Measurements from ENCODE around the gene ABCC4.
A peak's percentile ranks its signal among the peaks of the same experiment; 100 is the strongest.

Gene ABCC4

DNA sequence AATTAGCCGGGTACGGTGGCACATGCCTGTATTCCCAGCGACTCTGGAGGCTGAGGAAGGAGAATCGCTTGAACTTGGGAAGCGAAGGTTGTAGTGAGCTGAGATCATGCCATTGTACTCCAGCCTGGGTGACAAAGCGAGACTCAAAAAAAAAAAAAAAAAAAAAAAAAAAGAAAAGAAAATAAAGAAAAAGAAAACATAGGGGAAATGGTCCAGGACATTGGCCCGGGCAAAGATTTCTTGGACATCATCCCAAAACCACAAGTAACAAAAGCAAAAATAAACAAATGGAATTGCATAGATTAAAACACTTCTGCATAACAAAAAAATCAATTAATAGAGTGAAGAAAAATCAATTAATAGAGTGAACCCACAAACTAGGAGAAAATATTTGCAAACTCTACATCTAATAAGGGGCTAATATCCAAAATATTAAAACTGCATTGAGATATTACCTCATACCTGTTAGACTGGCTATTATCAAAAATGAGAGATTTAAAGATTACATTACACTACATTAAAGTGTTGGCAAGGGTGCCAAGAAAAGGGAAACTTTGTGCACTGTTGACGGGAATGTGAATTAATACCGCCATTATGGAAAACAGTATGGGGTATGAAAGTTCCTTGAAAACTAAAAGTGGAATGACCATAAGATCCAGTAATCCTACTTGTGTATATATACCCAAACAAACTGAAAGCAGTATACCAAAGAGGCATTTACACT lies 18.5 kb upstream of the ABCC4 start:
- peaks cover 24% of the 10 kb centered on the region for H3K27me3 Mint-ChIP-seq
- no peak overlapping the region for H3K4me3 Mint-ChIP-seq
- no peaks in the 10 kb centered on the region for H3K4me1 Mint-ChIP-seq
- no peaks in the 10 kb centered on the region for H3K36me3 Mint-ChIP-seq (ENCODE audit: insufficient read depth)
- no peaks in the 10 kb centered on the region for H3K9me3 Mint-ChIP-seq
- no peak overlapping the region for H3K27ac Mint-ChIP-seq (ENCODE audit: low read depth)
- ATAC-seq (replicated peaks; ENCODE audit: extremely low read depth, poor library complexity, severe bottlenecking) = no peak
- DNase-seq (ENCODE audit: low spot score in 2 of 2) = no peak

DNA sequence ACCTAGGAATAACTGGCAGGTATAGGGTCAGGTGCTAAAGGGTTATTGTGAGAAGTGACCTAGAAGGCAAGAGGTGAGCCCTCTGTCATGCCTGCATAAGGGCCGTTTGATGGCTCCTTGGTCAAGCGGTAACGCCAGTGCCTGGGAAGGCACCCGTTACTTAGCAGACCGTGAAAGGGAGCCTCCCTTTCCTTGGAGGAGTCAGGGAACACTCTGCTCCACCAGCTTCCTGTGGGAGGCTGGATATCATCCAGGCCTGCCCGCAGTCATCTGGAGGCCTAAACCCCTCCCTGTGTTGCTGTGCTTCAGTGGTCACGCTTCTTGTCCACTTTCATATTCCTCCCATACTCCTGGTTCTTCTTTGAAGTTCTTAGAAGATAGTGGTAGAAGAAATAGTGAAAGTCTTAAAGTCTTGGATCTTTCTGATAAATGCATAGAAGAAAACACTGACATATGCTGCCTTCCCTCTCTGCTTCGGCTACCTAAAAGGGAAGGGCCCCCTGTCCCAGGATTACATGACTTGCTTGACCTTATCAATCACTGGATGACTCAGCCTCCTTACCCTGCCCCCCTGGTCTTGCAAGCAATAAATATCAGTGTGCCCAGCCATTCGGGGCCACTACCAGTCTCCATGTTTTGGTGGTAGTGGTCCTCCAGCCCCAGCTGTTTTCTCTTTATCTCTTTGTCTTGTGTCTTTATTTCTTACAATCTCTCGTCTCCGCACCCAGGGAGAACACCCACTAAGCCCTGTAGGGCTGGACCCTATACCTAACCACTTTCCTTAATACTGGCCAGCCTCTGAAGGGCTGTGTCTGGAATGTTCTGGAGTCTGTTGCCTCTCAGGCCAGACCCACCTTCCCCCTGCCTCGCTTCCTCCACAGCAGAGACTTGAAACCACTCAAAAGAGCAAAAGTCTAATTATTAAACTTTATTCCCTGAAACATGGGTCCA lies 16.1 kb upstream of the ABCC4 start:
- H3K27ac Mint-ChIP-seq (ENCODE audit: low read depth) = no peak overlapping the region
- DNase-seq (ENCODE audit: low spot score in 2 of 2) = no peak
- peaks cover 25% of the 10 kb centered on the region for H3K27me3 Mint-ChIP-seq
- H3K4me1 Mint-ChIP-seq = no peaks in the 10 kb centered on the region
- no peak overlapping the region for H3K4me3 Mint-ChIP-seq
- H3K36me3 Mint-ChIP-seq (ENCODE audit: insufficient read depth) = no peaks in the 10 kb centered on the region
- no peaks in the 10 kb centered on the region for H3K9me3 Mint-ChIP-seq
- ATAC-seq (replicated peaks; ENCODE audit: extremely low read depth, poor library complexity, severe bottlenecking) = no peak

DNA sequence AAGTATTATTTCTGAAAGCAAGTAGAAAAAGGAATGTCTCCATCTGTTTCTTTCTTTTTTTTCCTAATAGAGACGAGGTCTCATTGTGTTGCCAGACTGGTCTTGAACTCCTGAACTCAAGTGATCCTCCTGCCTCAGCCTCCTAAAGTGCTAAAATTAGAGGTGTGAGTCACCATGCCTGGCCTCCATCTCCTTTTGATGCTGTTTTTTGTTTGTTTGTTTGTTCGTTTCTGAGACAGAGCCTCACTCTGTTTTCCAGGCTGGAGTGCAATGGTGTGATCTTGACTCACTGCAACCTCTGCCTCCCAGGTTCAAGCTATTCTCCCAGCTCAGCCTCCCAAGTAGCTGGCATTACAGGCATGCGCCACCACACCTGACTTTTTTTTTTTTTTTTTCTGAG lies 14.5 kb upstream of the ABCC4 start:
- DNase-seq (ENCODE audit: low spot score in 2 of 2) = no peak
- no peak overlapping the region for H3K27ac Mint-ChIP-seq (ENCODE audit: low read depth)
- H3K4me3 Mint-ChIP-seq = no peak overlapping the region
- H3K36me3 Mint-ChIP-seq (ENCODE audit: insufficient read depth) = no peaks in the 10 kb centered on the region
- no peaks in the 10 kb centered on the region for H3K9me3 Mint-ChIP-seq
- no peak for ATAC-seq (replicated peaks; ENCODE audit: extremely low read depth, poor library complexity, severe bottlenecking)
- H3K4me1 Mint-ChIP-seq = no peaks in the 10 kb centered on the region
- peaks cover 41% of the 10 kb centered on the region for H3K27me3 Mint-ChIP-seq

DNA sequence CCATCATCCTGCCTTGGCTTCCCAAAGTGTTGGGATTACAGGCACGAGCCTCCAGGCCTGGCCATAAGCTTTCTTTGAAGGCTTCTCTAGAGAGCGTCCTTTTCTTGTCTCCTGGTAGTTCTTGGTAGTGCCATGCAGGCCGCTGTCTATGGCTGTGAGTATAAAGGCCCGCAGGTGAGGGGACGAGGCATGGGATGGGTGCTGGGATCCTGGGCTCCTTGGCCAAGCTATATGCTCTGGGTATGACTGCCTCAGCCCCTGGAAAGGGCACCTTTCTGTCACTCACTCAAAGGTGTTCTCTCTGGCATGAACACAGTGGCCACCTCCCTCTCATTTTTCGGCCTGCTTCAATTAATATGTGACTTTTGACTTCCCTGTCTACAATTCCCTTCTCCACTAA lies 6.3 kb upstream of the ABCC4 start:
- Mint-ChIP-seq H3K9me3 (no peaks in the 10 kb centered on the region), H3K4me1 (no peaks in the 10 kb centered on the region), H3K4me3 (no peak overlapping the region)

DNA sequence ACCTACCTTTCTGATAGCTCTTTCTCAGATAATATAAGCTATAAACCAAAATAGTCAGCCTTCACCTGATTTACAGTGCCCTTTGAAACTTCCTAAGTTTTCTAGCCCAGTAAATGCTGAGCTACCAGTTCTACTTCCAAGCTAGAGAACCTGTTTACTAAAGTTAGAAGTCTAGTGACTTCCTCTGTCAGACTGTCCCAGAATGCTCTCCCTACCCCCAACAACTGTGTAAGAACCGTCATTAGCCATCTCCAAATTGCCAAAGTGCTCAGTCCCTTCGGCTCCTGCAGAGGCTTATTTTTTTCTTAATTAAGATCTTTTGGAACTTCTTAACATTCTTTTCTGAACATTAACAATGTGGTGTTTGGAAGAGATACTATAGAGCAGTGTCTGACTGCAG lies 3.2 kb upstream of the ABCC4 start:
- Mint-ChIP-seq H3K36me3 (ENCODE audit: insufficient read depth) (no peaks in the 10 kb centered on the region), H3K4me3 (no peak overlapping the region), H3K9me3 (no peaks in the 10 kb centered on the region), H3K4me1 (peaks cover 16% of the 10 kb centered on the region), H3K27me3 (no peaks in the 10 kb centered on the region), H3K27ac (ENCODE audit: low read depth) (no peak overlapping the region)
- ATAC-seq (replicated peaks; ENCODE audit: extremely low read depth, poor library complexity, severe bottlenecking) = no peak
- DNase-seq (ENCODE audit: low spot score in 2 of 2) = no peak

More for the DNA sequence above, 6.3 kb upstream of the ABCC4 start:
- Mint-ChIP-seq H3K27ac (ENCODE audit: low read depth) (no peak overlapping the region), H3K27me3 (peaks cover 20% of the 10 kb centered on the region), H3K36me3 (ENCODE audit: insufficient read depth) (no peaks in the 10 kb centered on the region)
- DNase-seq (ENCODE audit: low spot score in 2 of 2) (no peak), ATAC-seq (replicated peaks; ENCODE audit: extremely low read depth, poor library complexity, severe bottlenecking) (no peak)

DNA sequence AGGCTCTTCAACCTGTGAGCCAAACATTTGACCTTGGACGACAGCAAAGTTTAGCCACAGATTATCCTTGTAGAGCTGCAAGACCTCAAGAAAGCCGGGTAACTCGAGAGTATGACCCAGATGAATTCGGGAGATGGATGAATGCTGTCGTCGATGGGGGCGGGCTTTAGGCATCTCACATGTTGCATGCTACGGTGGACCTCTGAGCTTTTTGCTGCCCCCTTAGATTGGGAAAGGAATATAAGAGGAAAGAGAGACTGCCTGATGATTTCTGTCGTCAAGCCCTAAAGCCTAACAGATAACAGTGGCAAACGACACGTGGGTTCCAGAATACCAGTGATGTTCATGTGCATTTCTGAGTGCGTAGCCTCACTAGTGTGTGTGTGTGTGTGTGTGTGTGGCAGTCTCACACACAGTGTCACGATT lies 730 bp upstream of the ABCC4 start:
- Mint-ChIP-seq H3K27me3 (no peaks in the 10 kb centered on the region), H3K9me3 (no peaks in the 10 kb centered on the region), H3K36me3 (ENCODE audit: insufficient read depth) (no peaks in the 10 kb centered on the region), H3K27ac (ENCODE audit: low read depth) (no peak overlapping the region), H3K4me3 (peak overlapping the region; percentile 84), H3K4me1 (peaks cover 20% of the 10 kb centered on the region)
- ATAC-seq (replicated peaks; ENCODE audit: extremely low read depth, poor library complexity, severe bottlenecking) (no peak), DNase-seq (ENCODE audit: low spot score in 2 of 2) (no peak)

DNA sequence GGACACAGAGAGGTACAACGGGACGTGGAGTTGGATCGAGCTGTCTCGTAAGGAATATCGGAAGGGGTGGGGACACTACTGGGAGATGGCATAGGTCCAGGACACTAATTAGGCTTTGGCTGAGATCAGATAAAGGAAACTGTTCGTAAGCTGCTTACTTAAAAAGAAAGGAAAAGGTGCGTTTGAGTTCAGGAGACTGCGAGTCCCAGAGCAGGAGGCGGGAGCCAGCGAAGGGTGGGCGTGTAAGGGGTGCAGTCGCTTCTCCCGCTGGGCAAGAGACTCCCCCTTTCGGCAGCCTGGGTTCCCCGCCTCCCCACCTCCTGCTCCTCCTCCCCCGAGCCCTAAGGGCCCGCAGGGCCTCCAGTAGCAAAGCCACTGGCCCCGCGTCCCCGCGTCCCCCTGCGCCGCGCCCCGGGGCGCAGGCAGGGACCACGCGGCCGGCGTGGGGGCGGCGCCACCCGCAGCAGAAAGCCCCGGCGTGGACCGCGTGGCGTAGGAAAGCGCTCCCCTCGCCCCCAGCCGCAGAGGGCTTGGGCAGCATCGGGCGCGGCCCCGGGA lies 547 bp downstream of the ABCC4 start:
- Mint-ChIP-seq H3K4me3 (peak overlapping the region; percentile 84), H3K4me1 (peaks cover 26% of the 10 kb centered on the region), H3K27ac (ENCODE audit: low read depth) (peak overlapping the region; percentile 54), H3K36me3 (ENCODE audit: insufficient read depth) (no peaks in the 10 kb centered on the region), H3K9me3 (no peaks in the 10 kb centered on the region), H3K27me3 (no peaks in the 10 kb centered on the region)
- ATAC-seq (replicated peaks; ENCODE audit: extremely low read depth, poor library complexity, severe bottlenecking) (peak; percentile 61), DNase-seq (ENCODE audit: low spot score in 2 of 2) (no peak)

DNA sequence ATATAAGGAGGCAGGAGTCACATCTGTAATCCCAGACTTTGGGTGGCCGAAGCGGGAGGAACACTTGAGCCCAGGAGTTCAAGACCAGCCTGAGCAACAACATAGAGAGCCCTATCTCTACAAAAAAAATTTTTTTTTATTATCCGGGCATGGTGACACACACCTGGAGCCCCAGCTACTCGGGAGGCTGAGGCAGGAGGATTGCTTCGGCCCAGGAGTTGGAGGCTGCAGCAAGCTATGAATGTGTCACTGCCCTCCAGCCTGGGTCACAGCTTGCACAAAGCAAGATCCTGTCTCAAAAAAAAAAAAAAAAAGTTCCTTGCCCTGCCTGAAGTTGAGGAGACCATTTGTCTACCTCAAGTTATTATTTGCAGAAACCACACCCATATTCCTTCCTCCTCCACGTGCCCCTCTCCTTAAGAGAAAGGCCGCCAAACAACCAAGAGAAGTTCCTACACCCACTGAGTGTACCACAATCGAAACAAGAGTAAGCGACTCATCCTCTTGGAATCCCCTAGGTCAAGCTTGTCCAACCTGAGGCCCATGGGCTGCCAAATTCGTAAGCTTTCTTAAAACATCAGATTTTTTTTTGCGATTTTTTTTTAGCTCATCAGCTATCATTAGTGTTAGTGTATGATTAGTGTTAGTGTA lies 2.2 kb downstream of the ABCC4 start:
- Mint-ChIP-seq H3K36me3 (ENCODE audit: insufficient read depth) (no peaks in the 10 kb centered on the region), H3K9me3 (no peaks in the 10 kb centered on the region), H3K27me3 (no peaks in the 10 kb centered on the region), H3K27ac (ENCODE audit: low read depth) (peak overlapping the region; percentile 54), H3K4me3 (peak overlapping the region; percentile 84), H3K4me1 (peaks cover 26% of the 10 kb centered on the region)
- ATAC-seq (replicated peaks; ENCODE audit: extremely low read depth, poor library complexity, severe bottlenecking) (no peak), DNase-seq (ENCODE audit: low spot score in 2 of 2) (no peak)

DNA sequence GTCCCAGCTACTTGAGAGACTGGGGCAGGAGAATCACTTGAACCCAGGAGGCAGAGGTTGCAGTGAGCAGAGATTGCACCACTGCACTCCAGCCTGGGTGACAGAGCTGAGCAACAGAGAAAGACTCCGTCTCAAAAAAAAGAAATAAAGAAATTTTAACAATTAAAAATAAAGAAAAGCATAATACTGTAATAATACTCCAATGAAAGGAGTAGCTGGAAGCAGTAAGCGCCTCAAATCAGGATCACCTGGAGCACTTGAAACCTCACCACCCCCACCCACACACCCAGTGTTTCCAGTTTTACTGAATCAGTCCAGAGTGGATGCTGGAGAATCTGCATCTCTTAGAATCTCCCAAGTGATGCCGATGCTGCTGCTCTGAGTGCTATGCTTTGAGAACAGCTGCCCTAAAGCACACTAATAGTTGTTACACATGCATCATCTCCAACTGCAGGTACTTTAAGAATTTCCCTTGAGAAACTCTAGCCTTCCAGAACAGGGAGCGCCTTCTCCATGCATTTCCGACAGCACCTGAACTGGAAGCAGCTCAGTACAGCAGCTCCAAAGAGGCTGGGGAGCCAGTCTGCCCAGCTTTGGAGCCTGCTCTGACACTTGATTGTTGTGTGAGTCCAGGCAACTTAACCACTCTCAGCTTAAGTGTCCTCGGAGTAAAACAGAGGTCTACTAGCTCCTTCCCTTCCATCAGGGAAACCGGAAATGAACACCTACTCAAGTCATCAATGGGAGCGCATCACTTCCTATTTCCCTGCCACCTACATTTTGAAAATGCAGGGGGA lies 2.9 kb downstream of the ABCC4 start:
- no peak for DNase-seq (ENCODE audit: low spot score in 2 of 2)
- Mint-ChIP-seq H3K4me1 (peaks cover 26% of the 10 kb centered on the region), H3K9me3 (no peaks in the 10 kb centered on the region), H3K36me3 (ENCODE audit: insufficient read depth) (no peaks in the 10 kb centered on the region), H3K4me3 (no peak overlapping the region), H3K27ac (ENCODE audit: low read depth) (no peak overlapping the region), H3K27me3 (no peaks in the 10 kb centered on the region)
- no peak for ATAC-seq (replicated peaks; ENCODE audit: extremely low read depth, poor library complexity, severe bottlenecking)

DNA sequence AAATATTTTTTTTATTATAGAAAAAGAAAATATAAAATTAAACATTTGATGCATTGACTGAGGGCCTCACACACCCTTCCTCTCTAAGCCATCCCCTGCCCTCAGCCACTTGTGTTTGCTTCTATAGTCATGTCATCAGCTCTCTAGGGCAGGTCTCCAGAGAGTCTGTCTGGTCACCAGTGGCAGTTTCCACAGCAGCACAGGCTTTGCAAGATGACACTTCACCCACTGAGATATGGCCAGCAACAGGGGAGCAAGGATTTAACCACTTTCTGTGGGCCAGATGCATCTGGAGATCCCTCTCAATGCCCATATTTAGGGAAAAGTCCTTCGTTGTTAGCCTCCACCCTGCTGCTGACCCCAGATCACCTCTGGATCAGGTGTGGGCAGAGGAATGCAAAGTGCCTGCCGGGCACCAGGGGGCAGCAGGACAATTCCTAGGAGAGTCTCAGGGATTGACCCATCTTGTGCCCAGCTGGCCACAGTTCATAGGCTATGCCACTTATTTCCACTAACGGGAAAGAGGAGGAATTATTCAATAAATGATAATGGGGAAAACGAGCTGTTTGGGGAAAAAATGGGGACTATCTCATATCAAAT lies 4.8 kb downstream of the ABCC4 start:
- Mint-ChIP-seq H3K4me1 (peaks cover 22% of the 10 kb centered on the region), H3K4me3 (no peak overlapping the region), H3K27ac (ENCODE audit: low read depth) (peak overlapping the region; percentile 59), H3K9me3 (no peaks in the 10 kb centered on the region), H3K27me3 (no peaks in the 10 kb centered on the region), H3K36me3 (ENCODE audit: insufficient read depth) (no peaks in the 10 kb centered on the region)
- DNase-seq (ENCODE audit: low spot score in 2 of 2) (no peak), ATAC-seq (replicated peaks; ENCODE audit: extremely low read depth, poor library complexity, severe bottlenecking) (no peak)

DNA sequence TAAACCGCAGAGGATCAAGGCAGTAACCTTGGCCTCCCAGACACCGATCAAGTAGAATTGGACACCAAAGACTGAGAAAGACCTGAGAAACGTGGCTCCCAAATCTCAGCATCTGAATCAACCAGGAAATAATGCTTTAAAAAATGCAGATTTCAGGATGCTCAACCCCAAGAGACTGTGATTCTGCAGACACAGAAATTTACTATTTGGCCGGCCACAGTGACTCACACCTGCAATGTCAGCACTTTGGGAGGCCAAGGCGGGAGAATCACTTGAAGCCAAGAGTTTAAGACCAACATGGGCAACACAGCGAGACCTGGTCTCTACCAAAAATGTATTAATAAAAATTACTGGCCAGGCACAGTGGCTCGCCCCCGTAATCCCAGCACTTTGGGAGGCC lies 6.2 kb downstream of the ABCC4 start:
- Mint-ChIP-seq H3K4me1 (peaks cover 18% of the 10 kb centered on the region), H3K9me3 (no peaks in the 10 kb centered on the region), H3K36me3 (ENCODE audit: insufficient read depth) (no peaks in the 10 kb centered on the region), H3K4me3 (no peak overlapping the region), H3K27ac (ENCODE audit: low read depth) (no peak overlapping the region), H3K27me3 (no peaks in the 10 kb centered on the region)
- DNase-seq (ENCODE audit: low spot score in 2 of 2) (no peak), ATAC-seq (replicated peaks; ENCODE audit: extremely low read depth, poor library complexity, severe bottlenecking) (no peak)

All from central memory CD8-positive, alpha-beta T cell (primary cell).